Subcutaneous adipose tissue (tissue), 4 donors: ENCODE data around the gene SND1. TPM values are rescaled to one million over a fixed set of nuclear protein-coding genes. Genes with fewer than 3 reads are reported as not detected.

ENCODE experiments used
- CTCF ChIP-seq: fragments of 450-650 bp; IDR thresholded peaks from one replicate; pipeline ENCODE4 v1.5.1; 2016; ENCODE audit warnings: low read depth, mild to moderate bottlenecking, control low read depth, antibody characterized with exemption, moderate library complexity
- total RNA-seq, 4 donors: library from RNA; depleted of rRNA; stranded (reverse); fragments of >200 nt; gene quantifications; one replicate each; pipeline ENCODE4 v1.1.0, GENCODE V29; 2016

Gene SND1
- total RNA-seq, 4 donors from 2014 or later = 73.9 to 98.3 (median 88.9) TPM

GRCh38 chr7:127873715-127874636, 222.0 kb downstream of the SND1 start:
- TF ChIP-seq CTCF = no peak

GRCh38 chr7:127874951-127875608, 223.1 kb downstream of the SND1 start:
- no peak for TF ChIP-seq CTCF

GRCh38 chr7:127876393-127876792, 224.4 kb downstream of the SND1 start:
- no peak for TF ChIP-seq CTCF

GRCh38 chr7:127877951-127878350, 226.0 kb downstream of the SND1 start:
- TF ChIP-seq CTCF = no peak

GRCh38 chr7:127878791-127879190, 226.8 kb downstream of the SND1 start:
- no peak for TF ChIP-seq CTCF

- no peak for TF ChIP-seq CTCF
Observed at GRCh38 chr7:127879436-127879835, 227.4 kb downstream of the SND1 start.

- no peak for TF ChIP-seq CTCF
Observed at GRCh38 chr7:127879942-127880341, 227.9 kb downstream of the SND1 start.
